GM21737 (cell line): ENCODE data around the gene JMJD6.
"Not testable (repeated sequence)": the region's sequence is repeated elsewhere in the genome, so short reads cannot be mapped to it uniquely, and the experiment has no call there.

Experiments
- ATAC-seq: cut with Tn5 transposase; IDR thresholded peaks from one replicate; pipeline ENCODE4 v1.9.1; 2021; ENCODE audit warnings: mild to moderate bottlenecking, moderate library complexity; ENCODE audit not compliant: unreplicated experiment

Gene JMJD6

DNA sequence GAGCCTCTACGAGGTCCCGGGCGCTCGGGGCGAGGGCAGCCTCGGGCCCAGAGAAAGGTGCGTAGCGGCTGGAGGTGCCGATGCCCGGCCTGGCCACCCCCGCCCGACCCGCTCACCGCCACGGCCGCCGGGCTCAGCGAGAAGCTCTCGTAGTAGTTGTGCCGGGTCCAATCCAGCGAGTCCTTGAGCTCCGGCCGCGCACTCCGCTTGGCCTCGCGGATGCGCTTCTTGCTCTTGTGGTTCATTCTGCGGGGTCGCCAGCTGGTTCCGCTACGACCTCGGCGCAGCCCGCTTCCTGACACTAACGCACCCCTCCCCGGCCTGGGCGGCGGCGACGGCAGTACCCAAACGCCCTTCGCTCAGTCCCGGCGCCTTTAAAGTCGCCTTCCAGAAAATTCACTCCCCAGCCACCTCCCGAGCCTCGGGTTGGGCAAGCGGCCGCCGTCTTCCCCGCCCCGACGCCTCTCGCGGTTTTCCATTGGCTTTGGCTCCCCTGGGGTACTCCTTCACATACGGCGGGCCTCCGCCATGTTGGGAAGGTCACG is at the start of gene JMJD6:
Gene JMJD6, minus strand, starts transcription at position 376 of the 545 bp plus-strand sequence. Its CDS starts 131 bp downstream, at position 245.
- peak; percentile 59 for ATAC-seq

DNA sequence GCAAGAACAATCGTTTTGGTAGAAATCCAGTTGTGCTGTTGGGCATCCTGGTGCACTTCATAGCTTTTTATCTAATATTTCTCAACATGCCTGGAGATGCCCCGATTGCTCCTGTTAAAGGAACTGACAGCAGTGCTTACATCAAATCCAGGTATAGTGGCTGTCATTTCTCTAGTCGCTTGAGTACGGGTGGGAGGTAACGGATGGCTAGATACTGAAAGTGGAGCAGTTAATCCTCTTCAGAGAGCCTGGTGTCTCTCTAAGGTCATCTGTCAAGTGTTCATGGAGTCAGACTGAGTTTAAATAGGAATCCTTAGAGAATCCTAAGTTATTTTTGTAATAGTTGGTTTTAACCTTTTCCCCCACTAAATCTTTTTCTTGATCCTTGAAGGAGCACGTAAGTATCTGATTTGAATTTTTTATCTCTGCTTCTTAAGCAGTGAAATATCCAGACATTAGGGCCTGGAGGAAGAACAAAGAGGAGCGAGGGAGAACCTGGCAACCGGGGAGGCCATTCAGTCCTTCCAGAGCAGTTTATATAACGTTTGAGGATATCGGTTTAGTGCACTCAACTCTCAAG is 48.7 kb upstream of the JMJD6 start:
- ATAC-seq: no peak

DNA sequence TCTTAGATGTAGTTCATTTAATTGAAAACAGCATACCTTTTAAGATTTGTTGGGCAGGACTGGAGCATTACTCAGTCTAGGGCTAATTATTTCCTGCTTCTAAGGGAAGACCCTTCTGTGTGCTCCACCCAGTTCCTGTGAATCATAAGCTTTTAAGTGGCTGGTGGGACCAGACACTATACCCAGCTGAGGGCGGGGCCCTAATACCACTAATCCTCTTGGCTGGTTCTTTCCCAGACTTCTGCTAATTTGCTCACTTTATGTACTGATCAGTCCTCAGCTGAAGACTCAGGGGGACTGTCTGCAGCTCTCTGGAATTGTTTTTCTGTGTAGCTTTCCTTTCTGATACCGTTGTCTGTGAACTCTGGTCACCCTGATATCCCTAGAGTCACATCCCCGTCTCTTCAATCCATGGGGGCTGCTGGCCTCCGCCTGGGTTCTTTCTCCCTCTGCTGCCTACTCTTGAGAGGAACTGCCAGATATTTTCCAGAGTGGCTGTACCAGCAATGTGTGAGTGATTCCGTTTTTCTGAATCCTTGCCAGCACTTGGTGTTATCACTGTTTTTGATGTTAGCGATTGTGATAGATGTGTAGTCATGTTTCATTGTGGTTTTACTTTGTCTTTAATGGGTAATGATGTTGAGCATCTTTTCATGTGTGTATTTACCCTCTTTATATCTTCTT is 46.6 kb upstream of the JMJD6 start:
- ATAC-seq: no peak

DNA sequence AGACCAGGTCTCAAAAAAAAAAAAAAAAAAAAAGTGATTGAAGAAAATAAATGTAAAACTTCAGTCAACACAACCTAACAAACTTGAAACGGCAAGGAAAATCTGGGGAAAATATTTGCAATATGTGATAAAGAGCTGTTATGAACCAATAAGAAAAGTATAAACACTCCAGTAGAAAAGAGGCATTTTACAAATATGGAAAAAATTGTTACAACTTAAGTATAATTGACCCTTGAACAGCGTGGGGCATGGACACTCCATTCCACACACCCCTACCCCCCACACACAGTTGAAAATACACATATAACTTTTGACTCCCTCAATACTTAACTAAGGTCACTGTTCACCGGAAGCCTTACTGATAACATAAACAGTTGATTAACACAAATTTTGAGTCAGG is 32.2 kb upstream of the JMJD6 start:
- no peak for ATAC-seq

DNA sequence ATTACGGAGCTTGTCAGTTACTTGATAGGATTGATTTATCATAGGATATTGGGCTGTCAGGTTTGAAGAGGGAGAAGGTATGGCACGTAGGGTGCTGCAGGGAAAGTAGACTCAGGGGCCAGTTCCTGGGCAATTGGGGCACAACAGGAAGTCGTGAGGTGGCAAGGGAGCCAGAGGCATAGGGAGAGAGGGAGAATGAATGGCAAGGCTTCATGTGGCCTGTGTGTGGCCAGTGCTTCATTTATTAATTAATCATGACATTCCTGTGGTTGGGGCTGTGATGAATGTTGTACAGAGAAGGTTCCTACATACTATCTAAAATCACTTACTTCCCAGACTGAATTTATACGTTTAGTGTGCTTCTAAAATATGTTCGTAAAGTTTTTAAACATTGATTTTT is 30.9 kb upstream of the JMJD6 start:
- no peak for ATAC-seq

DNA sequence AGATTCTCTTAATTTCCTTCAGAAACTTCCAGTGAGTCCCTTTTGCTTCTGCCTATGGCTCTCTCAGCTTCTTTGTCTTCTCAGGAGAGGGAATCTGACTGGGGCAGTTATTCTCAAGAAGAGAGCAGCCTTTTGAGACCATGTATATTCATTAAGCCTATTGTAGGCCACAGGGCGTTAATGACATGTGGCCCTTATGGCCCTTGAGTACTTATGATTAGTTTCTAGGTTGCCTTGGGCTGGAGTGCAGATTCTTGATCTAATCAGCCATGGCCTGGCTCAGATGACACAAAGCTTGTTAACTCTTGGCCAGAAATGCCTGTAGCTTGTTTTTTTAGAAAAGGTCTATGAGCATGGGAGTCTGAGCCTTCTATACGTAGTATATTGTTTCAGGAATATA is 28.9 kb upstream of the JMJD6 start:
- no peak for ATAC-seq

DNA sequence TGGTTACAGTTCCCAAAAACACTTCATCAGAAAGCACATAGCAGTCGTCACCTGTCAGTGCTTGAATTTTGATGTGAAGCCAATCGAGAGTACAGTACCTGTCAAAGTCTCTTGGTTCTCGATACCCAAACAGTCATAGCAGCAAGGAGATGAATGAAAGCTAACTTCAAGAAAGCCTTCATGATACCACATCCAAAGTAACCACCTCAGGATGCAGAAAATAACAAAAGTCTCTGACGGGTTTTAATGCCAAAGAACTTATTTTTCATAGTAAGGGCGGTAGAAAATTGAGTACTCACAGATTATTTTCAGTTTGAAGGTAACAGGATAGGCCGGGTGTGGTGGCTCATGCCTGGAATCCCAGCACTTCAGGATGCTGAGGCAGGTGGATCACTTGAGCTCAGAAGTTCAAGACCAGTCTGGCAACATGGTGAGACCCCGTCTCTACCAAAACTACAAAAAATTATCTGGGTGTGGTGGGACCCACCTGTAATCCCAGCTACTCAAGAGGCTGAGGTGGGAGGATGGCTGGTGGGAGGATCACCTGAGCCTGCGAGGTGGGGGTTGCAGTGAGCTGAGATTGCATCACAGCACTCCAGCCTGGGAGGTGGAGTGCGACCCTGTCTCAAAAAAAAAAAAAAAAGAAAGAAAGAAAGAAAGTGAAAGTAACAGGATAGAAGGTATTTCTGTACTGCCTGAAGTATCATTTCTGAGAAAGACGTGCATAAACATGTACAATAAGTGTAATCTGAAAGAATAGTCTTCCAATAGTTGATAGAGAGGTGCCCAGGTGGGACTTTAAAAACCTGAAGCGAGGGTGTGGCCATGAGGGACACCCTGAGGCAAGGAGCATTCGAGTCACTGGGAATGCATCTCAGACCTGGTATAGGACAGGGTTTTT is 26.9 kb upstream of the JMJD6 start:
- no peak for ATAC-seq

DNA sequence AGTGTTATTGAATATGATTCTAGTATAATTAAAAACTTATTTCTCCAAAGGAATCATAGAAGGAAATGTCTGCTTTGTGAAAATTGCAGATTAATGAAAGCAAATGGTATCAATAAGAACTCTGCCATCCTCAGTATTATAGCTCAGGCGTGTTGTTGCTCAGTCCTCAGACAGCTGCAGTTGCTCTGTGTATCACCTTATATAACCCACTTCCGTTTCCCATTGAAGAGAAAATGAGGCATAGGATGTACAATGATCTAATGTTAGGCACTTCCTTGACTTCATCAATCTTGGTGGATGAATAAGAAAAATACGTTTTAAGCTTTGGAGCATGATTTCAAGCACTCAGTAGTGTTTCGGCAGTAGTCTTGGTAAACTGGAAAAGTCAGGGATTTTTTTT is 25.6 kb upstream of the JMJD6 start:
- no peak for ATAC-seq

DNA sequence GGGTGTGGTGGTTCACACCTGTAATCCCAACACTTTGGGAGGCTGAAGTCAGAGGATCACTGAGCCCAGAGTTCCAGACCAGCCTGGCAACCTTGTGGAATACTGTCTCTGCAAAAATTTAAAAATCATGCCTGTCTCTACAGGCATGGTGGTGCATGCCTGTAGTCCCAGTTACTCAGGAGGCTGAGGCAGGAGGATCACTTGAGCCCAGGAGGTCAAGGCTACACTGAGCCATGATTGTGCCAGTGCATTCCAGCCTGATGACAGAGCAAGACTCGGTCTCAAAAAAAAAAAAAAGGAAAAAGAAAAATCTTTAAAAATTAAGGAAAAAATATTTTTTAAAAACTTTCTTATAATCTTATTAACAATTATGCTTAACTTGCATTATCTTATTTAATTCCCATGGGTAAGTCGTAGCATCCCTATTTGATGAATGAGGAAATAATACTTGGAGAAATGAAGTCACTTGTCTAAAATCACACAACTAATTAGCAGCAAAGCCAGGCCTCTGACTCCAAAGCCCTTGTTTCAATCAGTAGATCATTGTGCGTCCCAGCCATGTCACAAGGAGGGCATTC is 25.1 kb upstream of the JMJD6 start:
- ATAC-seq: no peak

DNA sequence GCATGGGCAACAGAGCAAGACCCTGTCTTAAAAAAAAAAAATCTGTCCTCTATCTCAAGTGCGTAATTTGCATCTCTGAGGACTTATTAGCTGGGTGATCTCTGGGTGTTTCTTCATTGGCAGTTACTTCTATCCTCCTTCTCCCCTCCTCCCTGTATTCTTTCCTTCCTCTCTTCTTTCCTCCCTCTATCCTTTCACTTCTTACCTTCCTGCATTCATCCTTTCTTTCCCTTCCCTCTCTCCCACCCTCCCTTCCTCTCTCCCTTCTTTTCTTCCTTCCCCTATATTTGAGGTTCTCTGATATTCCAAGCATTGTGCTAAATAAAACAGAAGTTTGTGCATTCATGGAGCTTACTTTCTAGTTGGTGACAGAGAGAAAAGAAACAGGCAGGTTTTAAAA is 22.3 kb upstream of the JMJD6 start:
- ATAC-seq: no peak

DNA sequence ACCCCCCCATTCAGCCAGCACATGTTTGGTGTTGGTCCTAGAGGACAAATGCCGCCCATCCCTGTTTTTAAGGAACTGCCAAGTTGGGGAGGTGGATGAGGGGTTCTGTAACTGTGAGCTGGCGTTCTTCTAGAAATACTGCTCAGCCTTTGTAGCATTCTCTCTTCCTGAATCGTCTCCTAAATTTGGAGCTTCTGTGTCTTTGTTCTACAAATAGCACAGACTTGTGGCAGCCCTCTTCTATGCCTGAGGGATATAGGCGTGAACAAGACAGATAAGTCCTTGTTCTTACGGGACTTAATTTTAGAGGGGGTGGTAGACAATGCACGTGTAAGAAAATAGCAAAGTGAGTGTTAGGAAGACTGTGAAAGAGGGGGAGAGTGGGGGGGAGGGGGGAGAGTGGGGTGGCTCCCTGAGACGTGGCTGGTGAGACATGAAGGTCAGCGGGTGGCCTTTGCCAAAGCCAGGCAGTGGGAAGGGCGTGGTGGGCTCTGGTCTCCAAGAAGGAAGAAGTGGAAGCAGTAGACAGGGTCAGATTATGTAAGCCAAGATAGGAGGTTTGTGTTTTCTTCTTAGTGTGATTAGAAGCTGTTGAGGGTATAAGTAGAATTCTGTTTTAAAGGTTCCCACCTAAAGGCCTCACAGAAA is 21.4 kb upstream of the JMJD6 start:
- ATAC-seq: no peak

DNA sequence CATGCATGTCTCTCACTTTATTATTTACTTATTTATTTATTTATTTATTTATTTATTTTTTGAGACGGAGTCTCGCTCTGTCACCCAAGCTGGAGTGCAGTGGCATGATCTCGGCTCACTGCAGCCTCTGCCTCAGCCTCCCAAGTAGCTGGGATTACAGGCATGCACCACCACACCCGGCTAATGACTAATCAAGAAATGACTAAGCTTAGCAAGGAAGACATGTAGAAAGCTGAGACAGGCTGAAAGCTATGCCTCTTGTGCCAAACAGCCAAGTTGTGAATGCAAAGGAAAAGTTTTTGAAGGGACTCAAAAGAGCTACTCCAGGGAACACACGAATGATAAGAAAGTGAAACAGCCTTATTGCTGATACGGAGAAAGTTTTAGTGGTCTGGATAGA is 19.4 kb upstream of the JMJD6 start:
- not testable (repeated sequence) for ATAC-seq

DNA sequence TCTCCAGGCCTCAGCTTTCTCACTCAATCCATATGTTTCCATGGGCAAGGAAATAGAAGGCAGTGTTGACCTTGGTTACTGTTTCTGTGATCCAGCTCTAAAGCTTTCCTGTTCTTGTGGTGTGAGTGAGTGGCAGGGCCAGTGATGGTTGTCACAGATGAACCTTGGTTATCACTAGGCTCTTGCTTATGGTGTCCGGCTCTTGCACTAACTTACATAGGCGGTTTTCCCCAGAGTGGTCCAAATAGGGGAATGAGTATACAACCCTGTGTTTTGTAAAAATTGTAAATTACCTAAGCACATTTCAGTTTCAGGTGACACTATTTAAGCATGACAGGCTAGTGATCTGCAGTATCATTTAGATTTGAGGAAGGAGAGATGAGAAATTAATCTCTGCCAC is 18.3 kb upstream of the JMJD6 start:
- ATAC-seq: no peak

DNA sequence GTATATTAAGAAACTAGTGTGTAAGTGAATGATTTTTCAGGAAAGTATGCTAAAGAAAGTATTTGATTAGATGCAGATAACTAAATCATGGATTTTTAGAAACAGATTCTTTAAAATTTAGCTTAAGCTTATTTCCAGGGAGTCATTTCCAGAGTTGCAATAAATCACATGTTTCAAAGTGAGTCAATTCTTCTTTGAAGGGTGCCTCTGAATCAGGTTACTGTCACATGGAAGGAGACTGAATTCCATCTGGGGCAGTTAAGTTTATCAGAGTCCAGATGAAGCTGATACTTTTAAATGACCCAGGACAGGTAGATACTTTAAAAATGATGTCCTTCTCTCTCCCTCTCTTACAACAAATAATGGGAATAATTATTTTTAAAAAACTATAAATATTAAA is 16.6 kb upstream of the JMJD6 start:
- no peak for ATAC-seq

DNA sequence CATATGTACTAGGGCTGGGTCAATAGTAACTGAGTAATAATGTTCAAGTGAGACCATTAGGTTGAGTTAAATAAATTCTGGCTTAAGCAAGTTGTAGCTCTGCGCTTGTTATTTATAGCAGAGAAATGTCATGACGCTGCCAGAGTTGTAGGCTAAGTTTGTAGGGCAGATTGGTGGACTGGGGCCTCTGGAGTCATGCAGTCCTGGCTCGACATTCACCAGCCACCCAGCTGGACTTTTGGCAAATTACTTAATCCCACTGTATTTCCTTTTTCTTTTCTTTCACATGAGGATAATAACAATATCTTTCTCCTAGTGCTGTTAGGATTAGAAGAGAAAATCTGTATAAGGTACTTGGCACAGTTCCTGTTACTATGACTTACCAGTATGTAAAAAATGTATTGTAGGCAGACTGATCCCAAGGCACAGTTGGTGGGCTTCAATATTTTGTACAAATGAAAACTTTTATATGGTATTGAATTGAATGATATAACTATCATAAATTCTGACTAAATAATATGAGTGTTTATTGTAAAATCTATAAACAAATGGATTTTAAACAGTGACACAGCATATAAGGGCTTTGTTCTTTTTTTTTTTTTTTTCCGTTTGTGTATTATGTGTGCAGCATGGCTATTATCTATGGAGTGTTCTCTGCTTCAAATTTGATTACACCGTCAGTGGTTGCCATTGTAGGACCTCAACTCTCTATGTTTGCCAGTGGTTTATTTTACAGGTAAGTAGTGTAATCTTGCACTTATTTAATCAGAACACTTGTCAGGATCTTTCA is 14.1 kb upstream of the JMJD6 start:
- no peak for ATAC-seq

DNA sequence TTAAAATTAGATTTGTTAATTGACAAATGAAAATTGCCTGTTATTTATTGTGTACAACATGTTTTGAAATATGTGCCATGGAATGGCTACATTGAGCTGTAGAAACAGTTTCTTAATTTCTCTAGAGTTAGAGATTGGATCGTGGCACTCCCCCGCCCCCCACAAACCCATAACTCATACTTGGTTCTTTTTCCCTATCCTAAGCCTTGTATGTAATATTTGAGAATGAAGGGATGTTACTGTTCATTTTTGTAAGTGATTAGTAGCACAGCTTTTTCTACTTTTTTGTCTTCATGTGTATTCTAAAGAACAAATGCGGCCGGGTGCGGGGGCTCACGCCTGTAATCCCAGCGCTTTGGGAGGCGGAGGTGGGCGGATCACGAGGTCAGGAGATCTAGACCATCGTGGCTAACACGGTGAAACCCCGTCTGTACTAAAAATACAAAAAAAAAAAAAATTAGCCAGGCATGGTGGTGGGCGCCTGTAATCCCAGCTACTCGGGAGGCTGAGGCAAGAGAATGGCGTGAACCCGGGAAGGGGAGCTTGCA is 13.2 kb upstream of the JMJD6 start:
- ATAC-seq: not testable (repeated sequence)

DNA sequence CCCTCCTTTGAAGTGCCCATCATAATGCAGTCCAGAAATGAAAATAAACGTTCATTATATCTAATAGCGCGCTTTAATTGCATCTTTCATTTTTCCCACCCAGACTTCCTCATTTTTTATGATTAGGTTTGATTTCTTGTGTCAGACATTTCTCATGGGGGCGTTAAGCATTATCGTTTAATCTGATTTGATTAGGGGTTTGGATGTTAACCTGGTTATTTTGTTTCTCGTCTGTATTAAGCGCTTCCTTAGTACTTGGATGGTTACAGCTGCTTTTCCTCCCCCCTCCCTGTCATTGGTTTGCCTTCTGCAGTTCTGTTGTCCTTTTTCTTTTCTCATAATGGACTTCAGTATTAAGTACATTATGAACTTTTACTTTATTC is 12.1 kb upstream of the JMJD6 start:
- ATAC-seq: no peak

DNA sequence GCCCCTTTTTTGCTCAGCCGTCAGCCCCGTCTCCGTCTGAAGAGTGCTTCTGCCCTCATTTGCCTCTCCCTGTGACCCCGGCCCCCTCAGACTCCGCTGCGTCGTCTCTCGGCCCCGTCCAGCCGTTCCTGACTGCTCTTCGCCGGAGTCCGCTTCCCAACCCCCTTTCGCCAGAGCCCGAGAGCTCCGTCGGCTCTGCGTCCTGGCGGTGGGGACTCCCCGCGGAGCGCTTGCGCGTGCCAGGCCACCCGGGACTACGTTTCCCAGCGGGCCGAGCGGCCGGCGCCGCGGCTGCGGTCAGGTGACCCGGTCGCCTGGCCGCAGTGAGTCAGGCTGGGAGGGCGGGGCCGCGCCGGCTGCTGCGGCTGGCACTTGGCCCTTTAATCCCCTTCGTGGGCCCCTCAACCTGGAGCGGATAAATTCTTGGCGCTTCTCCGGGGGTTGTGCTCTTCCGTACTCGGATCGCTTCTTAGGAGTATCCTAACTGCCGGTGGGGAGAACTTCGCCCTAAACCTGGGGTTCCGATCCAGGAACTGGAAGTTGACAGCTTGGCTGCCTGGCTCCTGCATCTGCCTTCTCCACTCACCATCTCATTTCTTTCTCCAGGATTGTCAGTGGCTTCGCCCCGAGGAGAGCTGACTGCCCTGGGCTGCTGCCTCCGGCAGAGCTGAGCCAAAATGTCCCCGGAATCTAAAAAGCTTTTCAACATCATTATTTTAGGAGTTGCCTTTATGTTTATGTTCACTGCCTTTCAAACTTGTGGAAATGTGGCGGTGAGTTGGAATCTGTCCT is 11.5 kb upstream of the JMJD6 start, which contains the start of gene MFSD11:
Gene MFSD11, plus strand, starts transcription at position 444 of the 792 bp plus-strand sequence. Its CDS starts 234 bp downstream, at position 678.
- ATAC-seq: peak; percentile 54
